Stimulated activated CD4-positive, alpha-beta T cell treated with anti-CD3 and anti-CD28 coated beads, Interleukin-12 subunit alpha, Interleukin-12 subunit beta, amount 100 ng/mL, for 24 hours (primary cell): ENCODE results near the gene PDCD11.
A peak's percentile ranks its signal among the peaks of the same experiment; 100 is the strongest.
"Not testable (repeated sequence)": the region's sequence is repeated elsewhere in the genome, so short reads cannot be mapped to it uniquely, and the experiment has no call there.

ENCODE experiments used
- DNase-seq, 2 experiments: peaks; one replicate each; pipeline ENCODE4 v3.0.0-alpha.2; 2020; ENCODE audit warnings: low read depth in 2 of 2

Gene PDCD11

GRCh38 chr10:103396067-103396788 lies at the start of gene PDCD11, which contains the start of gene ATP5MK:
Gene PDCD11, plus strand, starts transcription at chr10:103396626. Its CDS starts 1,801 bp downstream, at chr10:103398427.
Gene ATP5MK, minus strand, starts transcription at chr10:103396475. Its CDS starts 4,018 bp downstream, at chr10:103392457.
- DNase-seq = peak; percentile 93 to 96

GRCh38 chr10:103350175-103350516 lies 46.3 kb upstream of the PDCD11 start:
- no peak for DNase-seq

GRCh38 chr10:103350517-103351260 lies 45.7 kb upstream of the PDCD11 start, which contains the start of gene PCGF6:
Gene PCGF6, minus strand, starts transcription at chr10:103351140. Its CDS starts 74 bp downstream, at chr10:103351066.
- DNase-seq = peak; percentile 53 to 71

- no peak for DNase-seq
Observed at GRCh38 chr10:103353281-103353680, 43.1 kb upstream of the PDCD11 start.

GRCh38 chr10:103354567-103354966 lies 41.9 kb upstream of the PDCD11 start:
- DNase-seq = not testable (repeated sequence)

GRCh38 chr10:103355906-103356599 lies 40.4 kb upstream of the PDCD11 start:
- no peak for DNase-seq

GRCh38 chr10:103359493-103359892 lies 36.9 kb upstream of the PDCD11 start:
- not testable (repeated sequence) for DNase-seq

- not testable (repeated sequence) for DNase-seq
Observed at GRCh38 chr10:103360791-103361190, 35.6 kb upstream of the PDCD11 start.

- no peak for DNase-seq
Observed at GRCh38 chr10:103367379-103367781, 29.0 kb upstream of the PDCD11 start.

GRCh38 chr10:103367782-103368518 lies 28.5 kb upstream of the PDCD11 start, which contains the start of gene TAF5:
Gene TAF5, plus strand, starts transcription at chr10:103367976. Its CDS starts 14 bp downstream, at chr10:103367990.
- peak; percentile 79 to 88 for DNase-seq

- DNase-seq = no peak
Observed at GRCh38 chr10:103373544-103373943, 22.9 kb upstream of the PDCD11 start.

- no peak for DNase-seq
Observed at GRCh38 chr10:103374263-103374662, 22.2 kb upstream of the PDCD11 start.

- no peak for DNase-seq
Observed at GRCh38 chr10:103382769-103383168, 13.7 kb upstream of the PDCD11 start.

GRCh38 chr10:103394180-103394579 lies 2.2 kb upstream of the PDCD11 start:
- DNase-seq = no peak

GRCh38 chr10:103395754-103396066 lies 716 bp upstream of the PDCD11 start:
- no peak for DNase-seq

- DNase-seq = no peak
Observed at GRCh38 chr10:103396789-103397087, 312 bp downstream of the PDCD11 start.

- DNase-seq = no peak
Observed at GRCh38 chr10:103397191-103397825, 882 bp downstream of the PDCD11 start.

GRCh38 chr10:103413564-103413963 lies 17.1 kb downstream of the PDCD11 start:
- no peak for DNase-seq

GRCh38 chr10:103415581-103415980 lies 19.2 kb downstream of the PDCD11 start:
- DNase-seq = no peak

GRCh38 chr10:103416436-103417147 lies 20.2 kb downstream of the PDCD11 start:
- no peak for DNase-seq

- DNase-seq = not testable (repeated sequence)
Observed at GRCh38 chr10:103417148-103417469, 20.7 kb downstream of the PDCD11 start.
